Osteoblast (primary cell): ENCODE measurements around the gene NKAIN4. TPM values are rescaled to one million over a fixed set of nuclear protein-coding genes. Genes with fewer than 3 reads are reported as not detected.

ENCODE experiments used
- DNase-seq: peaks from one replicate; pipeline ENCODE4 v3.0.0; 2011; ENCODE audit warnings: low spot score, mixed read lengths; ENCODE audit not compliant: insufficient read length; ENCODE audit errors: missing footprints
- H2AFZ ChIP-seq: 2 replicates; pipeline ENCODE4 v1.6.0; 2011; ENCODE audit warnings: mild to moderate bottlenecking, low read length
- H3K27ac ChIP-seq: 2 replicates; pipeline ENCODE4 v1.5.1; 2011; ENCODE audit warnings: mild to moderate bottlenecking, low read depth, low read length, moderate library complexity
- H3K27me3 ChIP-seq: 2 replicates; pipeline ENCODE4 v1.6.0; 2012; ENCODE audit warnings: mild to moderate bottlenecking, control low read depth, inconsistent platforms, low read length, moderate library complexity; ENCODE audit not compliant: insufficient read depth
- H3K36me3 ChIP-seq: 2 replicates; pipeline ENCODE4 v1.5.1; 2011; ENCODE audit warnings: mild to moderate bottlenecking, low read length, control low read depth, moderate library complexity; ENCODE audit not compliant: insufficient read depth
- H3K4me1 ChIP-seq: 2 replicates; pipeline ENCODE4 v1.5.1; 2011; ENCODE audit warnings: mild to moderate bottlenecking, low read length, control low read depth, moderate library complexity; ENCODE audit not compliant: insufficient read depth
- H3K4me2 ChIP-seq: 2 replicates; pipeline ENCODE4 v1.6.0; 2011; ENCODE audit warnings: mild to moderate bottlenecking, low read length; ENCODE audit not compliant: insufficient read depth
- H3K4me3 ChIP-seq: fragments of 200-600 bp; sonication (generic); 3 replicates; pipeline ENCODE4 v1.5.1; 2012; ENCODE audit warnings: mild to moderate bottlenecking, low read length, inconsistent platforms; ENCODE audit not compliant: insufficient read depth
- H3K79me2 ChIP-seq: 2 replicates; pipeline ENCODE4 v1.6.0; 2012; ENCODE audit warnings: mild to moderate bottlenecking, low read length, control low read depth, inconsistent platforms; ENCODE audit not compliant: insufficient read depth
- H3K9me3 ChIP-seq: 2 replicates; pipeline ENCODE4 v1.5.1; 2011; ENCODE audit warnings: low read depth, low read length, control low read depth
- H4K20me1 ChIP-seq: 2 replicates; pipeline ENCODE4 v1.6.0; 2012; ENCODE audit warnings: mild to moderate bottlenecking, low read length, control low read depth; ENCODE audit not compliant: insufficient read depth
- total RNA-seq: library from RNA; depleted of rRNA; stranded (reverse); fragments of >200 nt; gene quantifications from 2 replicates; pipeline ENCODE4 v1.2.3, GENCODE V29; 2012
- TF ChIP-seq, protein P1 (sequence below): IDR thresholded peaks from 2 replicates; pipeline ENCODE4 v1.5.1; 2011; ENCODE audit warnings: mild to moderate bottlenecking, low read depth, low read length, moderate library complexity; ENCODE audit errors: extremely low read depth

Gene NKAIN4
- total RNA-seq, 1 donor: not detected

DNA sequence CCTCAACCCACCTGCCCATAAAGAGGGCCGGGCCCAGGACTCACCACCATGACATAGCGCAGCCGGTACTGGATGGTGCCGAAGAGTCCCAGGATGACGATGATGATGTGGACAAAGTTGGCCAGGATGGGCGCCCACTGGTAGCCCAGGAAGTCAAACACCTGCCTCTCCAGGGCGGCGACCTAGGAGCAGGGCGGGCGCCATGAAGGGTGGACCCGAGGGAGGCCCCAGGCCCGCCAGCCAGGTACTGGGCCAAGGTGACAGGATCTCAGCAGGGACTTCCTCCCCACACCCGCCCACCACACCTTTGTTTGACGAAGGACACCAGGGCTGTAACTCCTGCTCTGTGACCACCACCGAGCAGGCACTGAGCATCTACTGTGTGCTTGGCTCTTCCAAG, 4.4 kb downstream of the NKAIN4 start:
- TF ChIP-seq, protein P1, sequence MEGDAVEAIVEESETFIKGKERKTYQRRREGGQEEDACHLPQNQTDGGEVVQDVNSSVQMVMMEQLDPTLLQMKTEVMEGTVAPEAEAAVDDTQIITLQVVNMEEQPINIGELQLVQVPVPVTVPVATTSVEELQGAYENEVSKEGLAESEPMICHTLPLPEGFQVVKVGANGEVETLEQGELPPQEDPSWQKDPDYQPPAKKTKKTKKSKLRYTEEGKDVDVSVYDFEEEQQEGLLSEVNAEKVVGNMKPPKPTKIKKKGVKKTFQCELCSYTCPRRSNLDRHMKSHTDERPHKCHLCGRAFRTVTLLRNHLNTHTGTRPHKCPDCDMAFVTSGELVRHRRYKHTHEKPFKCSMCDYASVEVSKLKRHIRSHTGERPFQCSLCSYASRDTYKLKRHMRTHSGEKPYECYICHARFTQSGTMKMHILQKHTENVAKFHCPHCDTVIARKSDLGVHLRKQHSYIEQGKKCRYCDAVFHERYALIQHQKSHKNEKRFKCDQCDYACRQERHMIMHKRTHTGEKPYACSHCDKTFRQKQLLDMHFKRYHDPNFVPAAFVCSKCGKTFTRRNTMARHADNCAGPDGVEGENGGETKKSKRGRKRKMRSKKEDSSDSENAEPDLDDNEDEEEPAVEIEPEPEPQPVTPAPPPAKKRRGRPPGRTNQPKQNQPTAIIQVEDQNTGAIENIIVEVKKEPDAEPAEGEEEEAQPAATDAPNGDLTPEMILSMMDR: no peak

DNA sequence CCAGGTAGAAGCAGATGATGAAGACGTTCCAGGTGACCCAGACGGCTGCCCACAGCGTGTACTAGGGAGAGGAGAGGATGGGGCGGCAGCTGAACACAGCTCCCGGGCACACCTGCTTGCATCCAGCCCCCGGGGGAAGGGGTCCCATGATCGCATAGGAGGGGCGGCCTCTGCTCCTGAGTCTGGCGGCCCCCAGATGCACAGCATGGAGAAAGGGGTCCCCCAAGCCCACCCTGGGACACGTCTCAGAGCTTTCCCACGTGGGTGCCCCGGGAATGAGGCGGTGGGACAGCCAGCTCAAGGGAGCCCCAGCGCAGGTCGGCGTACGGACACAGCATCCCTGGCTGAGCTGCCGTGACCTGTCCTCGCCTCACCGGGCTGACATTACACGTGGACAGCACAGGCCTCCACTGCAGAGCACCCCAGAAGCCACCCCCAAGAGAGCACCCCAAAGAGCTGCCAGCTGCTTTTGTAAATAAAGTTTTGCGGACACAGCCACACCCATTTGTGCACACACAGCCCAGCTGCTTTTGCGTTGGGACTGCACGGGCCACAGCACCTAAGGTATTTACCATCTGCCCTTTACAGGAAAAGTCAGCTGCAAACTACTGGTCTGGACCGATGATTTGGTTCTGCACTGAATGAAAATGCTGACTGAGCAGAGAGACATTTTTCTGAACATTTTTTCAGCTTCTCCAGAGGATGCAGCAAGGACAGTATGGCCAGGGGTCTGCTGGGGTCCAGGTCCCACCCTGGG, 5.2 kb downstream of the NKAIN4 start:
- Histone ChIP-seq H3K4me1 (no peaks in the 10 kb centered on the region), H3K27ac (no peak overlapping the region), H3K4me3 (no peak overlapping the region), H4K20me1 (no peaks in the 10 kb centered on the region), H2AFZ (no peak overlapping the region), H3K27me3 (peaks cover 41% of the 10 kb centered on the region), H3K36me3 (no peaks in the 10 kb centered on the region), H3K4me2 (no peak overlapping the region), H3K79me2 (no peaks in the 10 kb centered on the region), H3K9me3 (no peaks in the 10 kb centered on the region)
- DNase-seq: peak; percentile 86
- TF ChIP-seq, protein P1: no peak

More for the DNA sequence above, 4.4 kb downstream of the NKAIN4 start:
- no peaks in the 10 kb centered on the region for H4K20me1 ChIP-seq
- no peaks in the 10 kb centered on the region for H3K36me3 ChIP-seq
- H3K4me2 ChIP-seq: no peak overlapping the region
- no peak overlapping the region for H2AFZ ChIP-seq
- H3K27me3 ChIP-seq: peaks cover 47% of the 10 kb centered on the region
- H3K4me1 ChIP-seq: no peaks in the 10 kb centered on the region
- no peak overlapping the region for H3K27ac ChIP-seq
- no peak overlapping the region for H3K4me3 ChIP-seq
- DNase-seq: no peak
- no peaks in the 10 kb centered on the region for H3K79me2 ChIP-seq
- no peaks in the 10 kb centered on the region for H3K9me3 ChIP-seq

DNA sequence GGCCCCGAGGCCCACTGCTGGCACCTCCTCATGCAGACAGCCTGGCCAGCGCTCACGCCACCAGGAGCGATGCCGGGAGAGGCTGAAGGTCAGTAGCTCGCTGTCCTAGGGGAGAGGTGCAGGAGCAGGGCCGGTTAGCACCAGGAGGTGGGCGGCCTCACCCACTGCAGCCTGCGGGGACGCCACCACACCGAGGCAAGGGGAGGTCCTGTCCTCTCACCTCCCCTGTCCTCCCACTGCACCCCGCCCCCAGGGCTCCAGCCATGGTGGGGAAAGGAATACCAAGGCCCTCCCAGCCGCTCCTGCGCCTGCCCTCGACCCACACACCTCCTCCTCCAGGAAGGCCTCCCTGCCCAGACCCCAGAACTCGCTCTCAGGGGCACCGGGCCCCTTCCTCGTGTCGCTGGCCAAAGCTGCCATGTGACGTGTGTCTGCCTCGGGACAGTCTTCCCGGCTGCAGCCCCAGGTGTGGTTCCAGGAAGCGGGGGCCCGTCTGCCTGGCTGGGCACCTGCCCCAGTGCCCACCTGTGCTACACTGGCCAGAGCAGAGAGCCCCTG, 6.5 kb downstream of the NKAIN4 start:
- no peaks in the 10 kb centered on the region for H3K79me2 ChIP-seq
- TF ChIP-seq, protein P1: no peak
- H3K4me3 ChIP-seq: no peak overlapping the region
- H2AFZ ChIP-seq: no peak overlapping the region
- H3K36me3 ChIP-seq: no peaks in the 10 kb centered on the region
- H3K4me2 ChIP-seq: no peak overlapping the region
- H3K4me1 ChIP-seq: no peaks in the 10 kb centered on the region
- H3K27me3 ChIP-seq: peaks cover 32% of the 10 kb centered on the region
- DNase-seq: peak; percentile 80
- H3K27ac ChIP-seq: no peak overlapping the region
- no peaks in the 10 kb centered on the region for H3K9me3 ChIP-seq
- H4K20me1 ChIP-seq: no peaks in the 10 kb centered on the region

DNA sequence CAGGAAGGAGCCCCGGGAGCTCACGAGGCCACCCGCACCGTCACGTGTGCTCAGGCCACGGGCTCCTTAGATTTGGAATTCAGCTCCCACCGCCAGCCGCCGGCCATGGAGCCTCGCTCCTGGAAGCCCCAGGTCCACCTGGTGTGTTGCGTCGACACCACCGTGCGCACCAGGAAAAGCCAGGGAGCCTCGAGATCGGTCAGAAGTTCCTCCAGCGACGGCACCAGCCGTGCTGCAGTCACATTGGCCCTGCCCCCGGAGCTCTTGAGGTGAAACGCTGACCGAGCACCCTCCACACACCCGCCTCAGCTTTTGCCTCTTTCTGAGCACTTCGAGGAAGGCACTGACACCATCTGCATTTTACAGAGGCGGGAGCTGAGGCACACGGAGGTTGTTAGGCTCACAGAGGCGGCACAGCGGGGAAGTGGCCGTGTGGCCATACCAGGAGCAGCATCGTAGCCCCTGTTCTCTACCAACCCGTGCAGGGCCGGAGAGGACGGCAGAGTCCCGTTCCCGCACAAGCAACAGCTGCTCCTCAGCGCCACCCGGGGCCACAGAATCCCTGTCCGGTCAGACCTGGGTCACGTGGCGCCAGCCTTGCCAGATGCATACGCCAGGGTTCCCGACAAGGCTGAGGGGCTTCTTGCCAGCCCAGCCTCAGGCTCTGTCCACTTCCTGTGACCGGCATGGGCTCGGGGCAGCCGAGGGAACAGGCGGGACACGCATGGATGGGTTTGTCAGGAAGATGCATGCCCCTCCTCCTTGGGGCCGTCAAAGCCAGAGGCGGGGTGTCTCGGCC, 7.6 kb downstream of the NKAIN4 start:
- Histone ChIP-seq H3K4me1 (no peaks in the 10 kb centered on the region), H3K36me3 (no peaks in the 10 kb centered on the region), H3K27me3 (peaks cover 21% of the 10 kb centered on the region), H3K79me2 (no peaks in the 10 kb centered on the region), H3K27ac (no peak overlapping the region), H3K4me2 (peak overlapping the region; percentile 36), H4K20me1 (no peaks in the 10 kb centered on the region), H2AFZ (no peak overlapping the region), H3K4me3 (no peak overlapping the region), H3K9me3 (no peaks in the 10 kb centered on the region)
- TF ChIP-seq, protein P1: no peak
- peak; percentile 80 for DNase-seq
